H1 (cell line): ENCODE measurements around the gene LCN12. TPM values are rescaled to one million over a fixed set of nuclear protein-coding genes. Genes with fewer than 3 reads are reported as not detected.

ENCODE experiments used
- polyA plus RNA-seq, 7 experiments: library from polyadenylated mRNA; depleted of rRNA in 3 of 7; stranded (reverse) in 5 of 7; unstranded in 2 of 7; fragments of >200 nt in 5 of 7; fragments of 200-250 nt in 2 of 7; gene quantifications; 1 replicate in 5 of 7; 2 replicates in 1 of 7; 4 replicates in 1 of 7; pipeline versions ENCODE4 v1.2.1 to v1.2.3, GENCODE V29; 2011 to 2013; ENCODE audit warnings: missing spikeins in 2 of 7, mixed read lengths in 2 of 7
- total RNA-seq: library from RNA; stranded (reverse); fragmentation: NEBNext Ultra II Directional; extraction: Animal tissue kit (Norgen Biotek cat#: 25700); gene quantifications from 2 replicates; pipeline ENCODE4 v1.2.1, GENCODE V29; 2021

The LCN12 gene
- total and polyA plus RNA-seq, 2 of the 8 experiments (the other 6 are each of a cell fraction or from before 2014, with no cell fraction given): 1.1 to 1.7 TPM

Other genes with a start within 250 kb of the LCN12 start
Only the 30 nearest of the 33 such genes appear.
- 2.8 and 4.8 TPM in 2 replicates for gene LCN10, start 209.3 kb upstream of the LCN12 start, total RNA-seq
- gene LCN10, start 209.3 kb upstream of the LCN12 start, polyA plus RNA-seq (2011; rRNA removed): 2.6 and 3.5 TPM in 2 replicates
- not detected in 2 replicates for gene LCN6, start 203.7 kb upstream of the LCN12 start, total RNA-seq
- not detected in 2 replicates for gene LCN6, start 203.7 kb upstream of the LCN12 start, polyA plus RNA-seq (2011; rRNA removed)
- not detected in 2 replicates for gene LCN8, start 194.0 kb upstream of the LCN12 start, total RNA-seq
- gene LCN8, start 194.0 kb upstream of the LCN12 start, polyA plus RNA-seq (2011; rRNA removed): 0.14 TPM in 1 of 2 replicates, not detected in the other
- gene LCN15, start 187.8 kb upstream of the LCN12 start, total RNA-seq: 0.47 and 0.61 TPM in 2 replicates
- gene LCN15, start 187.8 kb upstream of the LCN12 start, polyA plus RNA-seq (2011; rRNA removed): 0.08 and 0.25 TPM in 2 replicates
- 50.6 and 51.1 TPM in 2 replicates for gene TMEM141, start 160.9 kb upstream of the LCN12 start, total RNA-seq
- gene TMEM141, start 160.9 kb upstream of the LCN12 start, polyA plus RNA-seq (2011; rRNA removed): 137 and 140 TPM in 2 replicates
- 0.78 and 1.6 TPM in 2 replicates for gene CCDC183, start 155.9 kb upstream of the LCN12 start, total RNA-seq
- 0.51 and 1.1 TPM in 2 replicates for gene CCDC183, start 155.9 kb upstream of the LCN12 start, polyA plus RNA-seq (2011; rRNA removed)
- gene RABL6, start 144.3 kb upstream of the LCN12 start, total RNA-seq: 129 and 130 TPM in 2 replicates
- gene RABL6, start 144.3 kb upstream of the LCN12 start, polyA plus RNA-seq (2011; rRNA removed): 70.1 and 98.6 TPM in 2 replicates
- gene AJM1, start 109.8 kb upstream of the LCN12 start, total RNA-seq: 0.86 and 0.97 TPM in 2 replicates
- gene AJM1, start 109.8 kb upstream of the LCN12 start, polyA plus RNA-seq (2011; rRNA removed): 0.12 and 0.33 TPM in 2 replicates
- gene PHPT1, start 102.9 kb upstream of the LCN12 start, total RNA-seq: 109 and 111 TPM in 2 replicates
- gene PHPT1, start 102.9 kb upstream of the LCN12 start, polyA plus RNA-seq (2011; rRNA removed): 226 and 246 TPM in 2 replicates
- gene MAMDC4, start 99.9 kb upstream of the LCN12 start, total RNA-seq: 4.5 TPM in 2 replicates
- 3.1 and 6.6 TPM in 2 replicates for gene MAMDC4, start 99.9 kb upstream of the LCN12 start, polyA plus RNA-seq (2011; rRNA removed)
- gene EDF1, start 86.0 kb upstream of the LCN12 start, total RNA-seq: 337 and 338 TPM in 2 replicates
- 297 and 298 TPM in 2 replicates for gene EDF1, start 86.0 kb upstream of the LCN12 start, polyA plus RNA-seq (2011; rRNA removed)
- 50.2 and 50.5 TPM in 2 replicates for gene TRAF2, start 65.8 kb upstream of the LCN12 start, total RNA-seq
- gene TRAF2, start 65.8 kb upstream of the LCN12 start, polyA plus RNA-seq (2011; rRNA removed): 26.9 and 39.3 TPM in 2 replicates
- gene FBXW5, start 7.5 kb upstream of the LCN12 start, total RNA-seq: 49.0 and 49.5 TPM in 2 replicates
- gene FBXW5, start 7.5 kb upstream of the LCN12 start, polyA plus RNA-seq (2011; rRNA removed): 71.0 and 93.6 TPM in 2 replicates
- 0.80 TPM in 1 of 2 replicates, not detected in the other for gene C8G, start 7.0 kb upstream of the LCN12 start, total RNA-seq
- gene C8G, start 7.0 kb upstream of the LCN12 start, polyA plus RNA-seq (2011; rRNA removed): 0.62 and 1.8 TPM in 2 replicates
- 2.2 and 2.3 TPM in 2 replicates for gene PTGDS, start 25.2 kb downstream of the LCN12 start, total RNA-seq
- 1.7 and 2.5 TPM in 2 replicates for gene PTGDS, start 25.2 kb downstream of the LCN12 start, polyA plus RNA-seq (2011; rRNA removed)
- 0.15 TPM in 1 of 2 replicates, not detected in the other for gene LCNL1, start 30.7 kb downstream of the LCN12 start, total RNA-seq
- gene LCNL1, start 30.7 kb downstream of the LCN12 start, polyA plus RNA-seq (2011; rRNA removed): 0.11 and 0.35 TPM in 2 replicates
- gene PAXX, start 40.1 kb downstream of the LCN12 start, total RNA-seq: 40.8 and 43.4 TPM in 2 replicates
- 45.9 and 56.8 TPM in 2 replicates for gene PAXX, start 40.1 kb downstream of the LCN12 start, polyA plus RNA-seq (2011; rRNA removed)
- gene CLIC3, start 44.3 kb downstream of the LCN12 start, total RNA-seq: not detected in 2 replicates
- gene CLIC3, start 44.3 kb downstream of the LCN12 start, polyA plus RNA-seq (2011; rRNA removed): 0.12 and 0.33 TPM in 2 replicates
- gene ABCA2, start 76.0 kb downstream of the LCN12 start, total RNA-seq: 12.5 and 15.2 TPM in 2 replicates
- 14.3 and 21.9 TPM in 2 replicates for gene ABCA2, start 76.0 kb downstream of the LCN12 start, polyA plus RNA-seq (2011; rRNA removed)
- not detected in 2 replicates for gene FUT7, start 79.8 kb downstream of the LCN12 start, total RNA-seq
- gene FUT7, start 79.8 kb downstream of the LCN12 start, polyA plus RNA-seq (2011; rRNA removed): not detected in 2 replicates
- gene NPDC1, start 93.9 kb downstream of the LCN12 start, total RNA-seq: 41.9 and 44.1 TPM in 2 replicates
- 26.2 and 43.6 TPM in 2 replicates for gene NPDC1, start 93.9 kb downstream of the LCN12 start, polyA plus RNA-seq (2011; rRNA removed)
- 3.2 and 3.8 TPM in 2 replicates for gene ENTPD2, start 101.8 kb downstream of the LCN12 start, total RNA-seq
- gene ENTPD2, start 101.8 kb downstream of the LCN12 start, polyA plus RNA-seq (2011; rRNA removed): 0.65 and 1.9 TPM in 2 replicates
- 30.3 and 32.1 TPM in 2 replicates for gene SAPCD2, start 118.3 kb downstream of the LCN12 start, total RNA-seq
- gene SAPCD2, start 118.3 kb downstream of the LCN12 start, polyA plus RNA-seq (2011; rRNA removed): 12.7 and 17.3 TPM in 2 replicates
- 5.4 and 5.5 TPM in 2 replicates for gene UAP1L1, start 125.2 kb downstream of the LCN12 start, total RNA-seq
- 2.0 and 3.5 TPM in 2 replicates for gene UAP1L1, start 125.2 kb downstream of the LCN12 start, polyA plus RNA-seq (2011; rRNA removed)
- gene MAN1B1, start 134.7 kb downstream of the LCN12 start, total RNA-seq: 35.1 and 36.3 TPM in 2 replicates
- gene MAN1B1, start 134.7 kb downstream of the LCN12 start, polyA plus RNA-seq (2011; rRNA removed): 33.7 and 36.5 TPM in 2 replicates
- gene DPP7, start 162.5 kb downstream of the LCN12 start, total RNA-seq: 21.2 and 21.5 TPM in 2 replicates
- gene DPP7, start 162.5 kb downstream of the LCN12 start, polyA plus RNA-seq (2011; rRNA removed): 26.8 and 34.7 TPM in 2 replicates
- 2.1 TPM in 2 replicates for gene GRIN1, start 186.9 kb downstream of the LCN12 start, total RNA-seq
- 0.48 and 1.3 TPM in 2 replicates for gene GRIN1, start 186.9 kb downstream of the LCN12 start, polyA plus RNA-seq (2011; rRNA removed)
- gene LRRC26, start 217.8 kb downstream of the LCN12 start, total RNA-seq: 0.34 and 0.36 TPM in 2 replicates
- gene LRRC26, start 217.8 kb downstream of the LCN12 start, polyA plus RNA-seq (2011; rRNA removed): 0.85 and 1.0 TPM in 2 replicates
- gene TMEM210, start 219.8 kb downstream of the LCN12 start, total RNA-seq: not detected in 2 replicates
- not detected in 2 replicates for gene TMEM210, start 219.8 kb downstream of the LCN12 start, polyA plus RNA-seq (2011; rRNA removed)
- 37.7 and 41.9 TPM in 2 replicates for gene ANAPC2, start 236.3 kb downstream of the LCN12 start, total RNA-seq
- 30.2 and 44.3 TPM in 2 replicates for gene ANAPC2, start 236.3 kb downstream of the LCN12 start, polyA plus RNA-seq (2011; rRNA removed)